COLO829 (cell line): ENCODE measurements around the gene NAA16.
"Not testable (repeated sequence)": the region's sequence is repeated elsewhere in the genome, so short reads cannot be mapped to it uniquely, and the experiment has no call there.

ENCODE experiments used
- DNase-seq: peaks from one replicate; pipeline ENCODE4 v3.0.0; 2012; ENCODE audit warnings: low spot score

Gene NAA16

GRCh38 chr13:41356385-41356648, 45.2 kb downstream of the NAA16 start:
- not testable (repeated sequence) for DNase-seq

- DNase-seq: no peak
Measured at GRCh38 chr13:41356786-41357185, 45.7 kb downstream of the NAA16 start.

- no peak for DNase-seq
Measured at GRCh38 chr13:41361491-41361890, 50.4 kb downstream of the NAA16 start.

GRCh38 chr13:41364043-41364442, 53.0 kb downstream of the NAA16 start:
- no peak for DNase-seq

- no peak for DNase-seq
Measured at GRCh38 chr13:41365631-41366030, 54.6 kb downstream of the NAA16 start.

GRCh38 chr13:41370736-41371135, 59.7 kb downstream of the NAA16 start:
- DNase-seq: no peak

GRCh38 chr13:41377446-41377845, 66.4 kb downstream of the NAA16 start:
- no peak for DNase-seq

- DNase-seq: no peak
Measured at GRCh38 chr13:41382431-41382830, 71.4 kb downstream of the NAA16 start.

- no peak for DNase-seq
Measured at GRCh38 chr13:41383386-41383785, 72.3 kb downstream of the NAA16 start.

- peak; percentile 30 for DNase-seq
Measured at GRCh38 chr13:41384749-41385503, 73.9 kb downstream of the NAA16 start.

GRCh38 chr13:41386211-41386610, 75.1 kb downstream of the NAA16 start:
- DNase-seq: peak; percentile 44

- no peak for DNase-seq
Measured at GRCh38 chr13:41387576-41387975, 76.5 kb downstream of the NAA16 start.

- no peak for DNase-seq
Measured at GRCh38 chr13:41388143-41388881, 77.2 kb downstream of the NAA16 start.

- no peak for DNase-seq
Measured at GRCh38 chr13:41389580-41389979, 78.5 kb downstream of the NAA16 start.

- DNase-seq: no peak
Measured at GRCh38 chr13:41394166-41394565, 83.1 kb downstream of the NAA16 start.

- DNase-seq: peak; percentile 42
Measured at GRCh38 chr13:41398494-41399170, 87.6 kb downstream of the NAA16 start.

GRCh38 chr13:41401366-41401765, 90.3 kb downstream of the NAA16 start:
- no peak for DNase-seq

- no peak for DNase-seq
Measured at GRCh38 chr13:41402691-41403511, 91.8 kb downstream of the NAA16 start.

- DNase-seq: no peak
Measured at GRCh38 chr13:41403983-41404382, 92.9 kb downstream of the NAA16 start.

- DNase-seq: no peak
Measured at GRCh38 chr13:41405367-41405766, 94.3 kb downstream of the NAA16 start.

GRCh38 chr13:41407380-41407779, 96.3 kb downstream of the NAA16 start:
- no peak for DNase-seq

- no peak for DNase-seq
Measured at GRCh38 chr13:41408121-41408520, 97.1 kb downstream of the NAA16 start.
